Kidney epithelial cell (primary cell): ENCODE results near the gene CLSTN3. TPM values are rescaled to one million over a fixed set of nuclear protein-coding genes. Genes with fewer than 3 reads are reported as not detected.
"Not testable (repeated sequence)": the region's sequence is repeated elsewhere in the genome, so short reads cannot be mapped to it uniquely, and the experiment has no call there.

Experiments
- DNase-seq: peaks from one replicate; pipeline ENCODE4 v3.0.0-alpha.2; 2010; ENCODE audit warnings: low read depth
- H3K27me3 ChIP-seq: 2 replicates; pipeline ENCODE4 v1.6.0; 2011; ENCODE audit warnings: low read length; ENCODE audit not compliant: control insufficient read depth, insufficient read depth
- H3K36me3 ChIP-seq: 2 replicates; pipeline ENCODE4 v1.5.1; 2011; ENCODE audit warnings: low read length; ENCODE audit not compliant: control insufficient read depth, insufficient read depth
- H3K4me3 ChIP-seq: 2 replicates; pipeline ENCODE4 v1.5.1; 2011; ENCODE audit warnings: low read depth, mild to moderate bottlenecking, control low read depth, low read length
- total RNA-seq: library from RNA; depleted of rRNA; stranded (reverse); fragments of >200 nt; gene quantifications from 2 replicates; pipeline ENCODE4 v1.2.3, GENCODE V29; 2015
- TF ChIP-seq, protein P1 (sequence below): IDR thresholded peaks from 2 replicates; pipeline ENCODE4 v1.5.1; 2011; ENCODE audit warnings: mild to moderate bottlenecking, moderate library complexity, low read length, control low read depth, inconsistent platforms; ENCODE audit not compliant: insufficient read depth, poor library complexity, severe bottlenecking

CLSTN3 gene
- total RNA-seq, 1 donor from 2014 or later: 61.3 TPM

DNA sequence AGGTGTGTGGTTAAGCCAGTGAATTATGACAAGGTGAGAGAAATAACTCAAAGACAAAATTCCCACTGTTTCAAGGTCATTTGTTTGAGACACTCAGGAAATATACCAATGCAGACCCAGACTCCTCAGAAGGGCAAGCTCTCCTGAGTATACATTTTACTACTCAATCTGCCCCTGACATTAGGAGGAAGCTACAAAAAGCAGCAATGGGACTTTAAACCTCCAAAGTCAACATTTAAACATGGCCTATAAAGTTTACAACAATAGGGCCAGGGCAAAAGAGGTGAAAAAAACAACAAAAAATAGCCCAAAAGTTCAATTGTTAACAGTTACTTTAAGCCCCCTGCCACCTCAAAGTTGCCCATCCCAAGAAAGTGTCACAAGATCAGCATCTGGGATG is 39.8 kb downstream of the CLSTN3 start:
- no peaks in the 10 kb centered on the region for H3K36me3 ChIP-seq
- DNase-seq: no peak
- TF ChIP-seq, protein P1, sequence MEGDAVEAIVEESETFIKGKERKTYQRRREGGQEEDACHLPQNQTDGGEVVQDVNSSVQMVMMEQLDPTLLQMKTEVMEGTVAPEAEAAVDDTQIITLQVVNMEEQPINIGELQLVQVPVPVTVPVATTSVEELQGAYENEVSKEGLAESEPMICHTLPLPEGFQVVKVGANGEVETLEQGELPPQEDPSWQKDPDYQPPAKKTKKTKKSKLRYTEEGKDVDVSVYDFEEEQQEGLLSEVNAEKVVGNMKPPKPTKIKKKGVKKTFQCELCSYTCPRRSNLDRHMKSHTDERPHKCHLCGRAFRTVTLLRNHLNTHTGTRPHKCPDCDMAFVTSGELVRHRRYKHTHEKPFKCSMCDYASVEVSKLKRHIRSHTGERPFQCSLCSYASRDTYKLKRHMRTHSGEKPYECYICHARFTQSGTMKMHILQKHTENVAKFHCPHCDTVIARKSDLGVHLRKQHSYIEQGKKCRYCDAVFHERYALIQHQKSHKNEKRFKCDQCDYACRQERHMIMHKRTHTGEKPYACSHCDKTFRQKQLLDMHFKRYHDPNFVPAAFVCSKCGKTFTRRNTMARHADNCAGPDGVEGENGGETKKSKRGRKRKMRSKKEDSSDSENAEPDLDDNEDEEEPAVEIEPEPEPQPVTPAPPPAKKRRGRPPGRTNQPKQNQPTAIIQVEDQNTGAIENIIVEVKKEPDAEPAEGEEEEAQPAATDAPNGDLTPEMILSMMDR: no peak

GRCh38 chr12:7171854-7172253 is 41.7 kb downstream of the CLSTN3 start:
- Histone ChIP-seq H3K36me3 (no peaks in the 10 kb centered on the region), H3K4me3 (no peak overlapping the region), H3K27me3 (no peaks in the 10 kb centered on the region)
- no peak for DNase-seq
- TF ChIP-seq, protein P1: no peak

More for the DNA sequence above, 39.8 kb downstream of the CLSTN3 start:
- Histone ChIP-seq H3K27me3 (no peaks in the 10 kb centered on the region), H3K4me3 (no peak overlapping the region)

GRCh38 chr12:7175493-7175892 is 45.3 kb downstream of the CLSTN3 start:
- Histone ChIP-seq H3K36me3 (no peaks in the 10 kb centered on the region), H3K27me3 (no peaks in the 10 kb centered on the region), H3K4me3 (no peak overlapping the region)
- TF ChIP-seq, protein P1: no peak
- no peak for DNase-seq

DNA sequence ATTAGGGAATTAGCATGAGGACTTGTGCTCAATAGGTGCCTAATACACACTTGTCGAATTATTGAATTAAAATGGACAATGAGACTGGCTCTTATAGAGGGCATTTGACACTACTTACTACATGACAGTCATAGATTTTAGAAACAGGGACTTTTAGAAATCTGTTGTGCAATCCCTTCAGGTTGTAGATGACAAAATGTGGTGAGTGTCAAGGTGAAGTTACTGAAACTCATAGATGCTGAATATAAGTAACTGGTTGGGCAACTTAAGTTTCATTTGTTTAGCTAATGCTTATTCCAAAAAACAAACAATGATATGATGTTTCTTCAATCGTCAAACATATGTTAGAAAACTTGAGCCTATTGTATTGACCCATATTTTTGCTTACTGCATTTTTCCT is 46.4 kb downstream of the CLSTN3 start:
- no peak overlapping the region for H3K4me3 ChIP-seq

GRCh38 chr12:7178481-7178880 is 48.3 kb downstream of the CLSTN3 start:
- Histone ChIP-seq H3K36me3 (no peaks in the 10 kb centered on the region), H3K27me3 (no peaks in the 10 kb centered on the region), H3K4me3 (no peak overlapping the region)
- no peak for DNase-seq
- TF ChIP-seq, protein P1: no peak

More for the DNA sequence above, 46.4 kb downstream of the CLSTN3 start:
- Histone ChIP-seq H3K36me3 (no peaks in the 10 kb centered on the region), H3K27me3 (no peaks in the 10 kb centered on the region)
- TF ChIP-seq, protein P1: no peak
- no peak for DNase-seq

DNA sequence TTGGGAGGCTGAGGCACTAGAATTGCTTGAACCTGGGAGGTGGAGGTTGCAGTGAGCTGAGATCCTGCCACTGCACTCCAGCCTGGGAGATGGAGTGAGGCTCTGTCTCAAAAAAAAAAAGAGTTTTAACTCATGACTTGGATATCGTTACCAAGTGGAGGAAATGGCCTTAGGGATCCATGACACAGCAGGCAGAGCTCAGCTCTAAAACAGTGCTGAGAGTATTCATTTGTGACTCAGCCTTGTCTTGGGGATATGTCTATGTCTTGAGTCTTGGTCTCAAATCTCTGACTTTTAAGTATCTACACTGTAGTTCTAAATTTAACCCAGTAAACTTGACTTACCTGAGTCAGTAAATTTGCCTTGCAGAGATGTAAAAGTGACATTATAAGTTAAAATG is 50.5 kb downstream of the CLSTN3 start:
- no peaks in the 10 kb centered on the region for H3K27me3 ChIP-seq

DNA sequence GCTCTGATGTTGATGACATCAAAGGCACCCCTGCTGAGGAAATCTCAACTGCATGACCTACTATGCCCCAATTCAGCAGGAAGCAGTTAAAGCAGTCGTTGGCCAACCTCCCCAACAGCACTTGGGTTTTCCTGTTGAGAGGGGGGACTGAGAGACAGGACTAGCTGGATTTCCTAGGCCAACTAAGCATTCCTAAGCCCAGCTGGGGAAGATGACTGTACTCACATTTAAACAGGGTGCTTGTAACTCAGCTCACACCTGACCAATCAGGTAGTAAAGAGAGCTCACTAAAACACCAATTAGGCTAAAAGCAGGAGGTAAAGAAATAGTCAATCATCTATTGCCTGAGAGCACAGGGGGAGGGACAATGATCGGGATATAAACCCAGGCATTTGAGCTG is 55.9 kb downstream of the CLSTN3 start:
- DNase-seq, H3K36me3 ChIP-seq: not testable (repeated sequence)

More for the DNA sequence above, 50.5 kb downstream of the CLSTN3 start:
- TF ChIP-seq, protein P1: no peak
- no peak for DNase-seq
- Histone ChIP-seq H3K4me3 (no peak overlapping the region), H3K36me3 (no peaks in the 10 kb centered on the region)

More for the DNA sequence above, 55.9 kb downstream of the CLSTN3 start:
- H3K4me3 ChIP-seq, H3K27me3 ChIP-seq: not testable (repeated sequence)
